Measurements from ENCODE around the gene PRICKLE2.

DNA sequence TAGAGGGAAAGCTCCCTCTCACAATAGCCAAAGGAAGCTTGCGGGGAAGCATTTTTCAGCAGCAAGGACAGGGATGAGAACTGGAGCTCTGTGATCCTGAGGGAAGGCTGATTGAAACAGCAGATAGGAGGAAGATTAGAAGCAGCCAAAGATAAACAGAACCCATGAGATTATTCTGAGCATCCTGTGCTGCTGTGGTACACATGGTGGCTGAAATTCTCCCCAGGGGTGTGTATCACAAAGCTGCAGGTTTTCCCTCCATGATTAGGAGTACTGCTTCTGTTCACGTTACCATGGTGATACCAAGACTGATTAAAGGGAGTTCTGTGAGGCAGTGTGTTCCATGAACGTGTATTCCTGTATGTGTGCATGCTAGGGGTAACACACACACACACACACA lies 171.7 kb downstream of the PRICKLE2 start:
- TF ChIP-seq, protein P1, sequence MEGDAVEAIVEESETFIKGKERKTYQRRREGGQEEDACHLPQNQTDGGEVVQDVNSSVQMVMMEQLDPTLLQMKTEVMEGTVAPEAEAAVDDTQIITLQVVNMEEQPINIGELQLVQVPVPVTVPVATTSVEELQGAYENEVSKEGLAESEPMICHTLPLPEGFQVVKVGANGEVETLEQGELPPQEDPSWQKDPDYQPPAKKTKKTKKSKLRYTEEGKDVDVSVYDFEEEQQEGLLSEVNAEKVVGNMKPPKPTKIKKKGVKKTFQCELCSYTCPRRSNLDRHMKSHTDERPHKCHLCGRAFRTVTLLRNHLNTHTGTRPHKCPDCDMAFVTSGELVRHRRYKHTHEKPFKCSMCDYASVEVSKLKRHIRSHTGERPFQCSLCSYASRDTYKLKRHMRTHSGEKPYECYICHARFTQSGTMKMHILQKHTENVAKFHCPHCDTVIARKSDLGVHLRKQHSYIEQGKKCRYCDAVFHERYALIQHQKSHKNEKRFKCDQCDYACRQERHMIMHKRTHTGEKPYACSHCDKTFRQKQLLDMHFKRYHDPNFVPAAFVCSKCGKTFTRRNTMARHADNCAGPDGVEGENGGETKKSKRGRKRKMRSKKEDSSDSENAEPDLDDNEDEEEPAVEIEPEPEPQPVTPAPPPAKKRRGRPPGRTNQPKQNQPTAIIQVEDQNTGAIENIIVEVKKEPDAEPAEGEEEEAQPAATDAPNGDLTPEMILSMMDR (IDR thresholded peaks at IDR 0.05 in 8 of 11, conservative IDR thresholded peaks at IDR 0.05 in 3 of 11) = no peak
- TF ChIP-seq POLR2A (IDR thresholded peaks at IDR 0.05) (no peak), POLR2AphosphoS5 (IDR thresholded peaks at IDR 0.05) (no peak)

Data from spleen (tissue), 7 donors.